HK-2 (cell line): ENCODE results near the gene UBE2E3.

Source experiments
- DNase-seq: peaks from one replicate; pipeline ENCODE4 v3.0.0-alpha.2; 2018; ENCODE audit not compliant: unreplicated experiment

The UBE2E3 gene

GRCh38 chr2:180978903-180979748 lies 1.3 kb upstream of the UBE2E3 start:
- DNase-seq, result peak; percentile 33

GRCh38 chr2:180979749-180980105 lies 678 bp upstream of the UBE2E3 start:
- DNase-seq, result no peak

- peak; percentile 32 for DNase-seq
Observed at GRCh38 chr2:180980943-180981911, 822 bp downstream of the UBE2E3 start.

GRCh38 chr2:180983468-180984242 lies 3.2 kb downstream of the UBE2E3 start:
- no peak for DNase-seq

GRCh38 chr2:180985771-180986395 lies 5.5 kb downstream of the UBE2E3 start:
- no peak for DNase-seq

- DNase-seq, result no peak
Observed at GRCh38 chr2:180987146-180987545, 6.7 kb downstream of the UBE2E3 start.

GRCh38 chr2:180990337-180990736 lies 9.9 kb downstream of the UBE2E3 start:
- DNase-seq, result no peak

GRCh38 chr2:180990794-180991193 lies 10.4 kb downstream of the UBE2E3 start:
- DNase-seq, result no peak

GRCh38 chr2:180991361-180991760 lies 11.0 kb downstream of the UBE2E3 start:
- DNase-seq, result no peak

GRCh38 chr2:180991820-180992219 lies 11.4 kb downstream of the UBE2E3 start:
- DNase-seq, result no peak

- no peak for DNase-seq
Observed at GRCh38 chr2:180992994-180993393, 12.6 kb downstream of the UBE2E3 start.

- DNase-seq, result no peak
Observed at GRCh38 chr2:180999274-180999964, 19.0 kb downstream of the UBE2E3 start.

- DNase-seq, result no peak
Observed at GRCh38 chr2:181004647-181005325, 24.4 kb downstream of the UBE2E3 start.

GRCh38 chr2:181005326-181005655 lies 24.9 kb downstream of the UBE2E3 start:
- DNase-seq, result no peak

GRCh38 chr2:181005809-181006208 lies 25.4 kb downstream of the UBE2E3 start:
- DNase-seq, result no peak

GRCh38 chr2:181007086-181007837 lies 26.9 kb downstream of the UBE2E3 start:
- no peak for DNase-seq

GRCh38 chr2:181008407-181008806 lies 28.0 kb downstream of the UBE2E3 start:
- DNase-seq, result no peak

- DNase-seq, result no peak
Observed at GRCh38 chr2:181021199-181021789, 40.9 kb downstream of the UBE2E3 start.

- no peak for DNase-seq
Observed at GRCh38 chr2:181022652-181023051, 42.2 kb downstream of the UBE2E3 start.
